K562 (cell line): ENCODE data around the gene COPS4. TPM values are rescaled to one million over a fixed set of nuclear protein-coding genes. Genes with fewer than 3 reads are reported as not detected.
A peak's percentile ranks its signal among the peaks of the same experiment; 100 is the strongest.

Experiments used
- ATAC-seq: fragments of 200-7000 bp; cut with Tn5 transposase; 3 replicates; pipeline ENCODE4 v1.9.1; 2020; ENCODE audit warnings: moderate library complexity
- BruUV-seq: library from RNA; stranded (reverse); fragments of 400-500 nt; replicated peaks from 2 replicates; lab custom pipeline; 2021; lab: Mats Ljungman, UMichigan
- CTCF ChIA-PET: fragments of 300-600 bp; formaldehyde crosslinking; extraction: SDS; loops from one replicate; lab custom pipeline; 2021; ENCODE audit warnings: low intra/inter-chr PET ratio; lab: Yijun Ruan, JAX
- POLR2A ChIA-PET: fragments of 300-600, 350-650 bp; sonication (Branson Sonifier 250); formaldehyde crosslinking; extraction: SDS; loops from one replicate; lab custom pipeline; 2021; ENCODE audit warnings: antibody characterized with exemption, inconsistent platforms; lab: Yijun Ruan, JAX
- DNase-seq, 4 experiments: peaks; one replicate each; pipeline versions ENCODE4 v3.0.0 to v3.0.0-alpha.2; 2011 to 2018; ENCODE audit warnings: low spot score in 3 of 4, mixed read lengths in 3 of 4; ENCODE audit errors: extremely low read depth in 1 of 4
- FAIRE-seq: peaks from 2 replicates; lab custom pipeline; 2011; peaks lifted over from hg19 to GRCh38; lab: Jason Lieb, UNC
- H2AFZ ChIP-seq: 2 replicates; pipeline ENCODE4 v1.6.0; 2011; ENCODE audit warnings: low read depth, low read length, control low read depth, inconsistent platforms
- H3K27ac ChIP-seq: fragments of 200-600 bp; 3 replicates; pipeline ENCODE4 v1.8.0; 2011; ENCODE audit warnings: low read depth, mild to moderate bottlenecking, control low read depth, inconsistent platforms, low read length, moderate library complexity, mixed read lengths; ENCODE audit errors: extremely low read depth
- H3K27me3 ChIP-seq, 2 experiments: fragments of 300-600 bp in 1 of 2; 2 replicates in 1 of 2; 3 replicates in 1 of 2; pipeline versions ENCODE4 v1.6.0 to v1.8.0; 2011; ENCODE audit warnings: inconsistent platforms in 2 of 2, low read length in 2 of 2, mild to moderate bottlenecking in 1 of 2, mixed read lengths in 1 of 2, moderate library complexity in 1 of 2; ENCODE audit not compliant: control insufficient read depth in 2 of 2, insufficient read depth in 2 of 2
- H3K36me3 ChIP-seq: fragments of 300-600 bp; 3 replicates; pipeline ENCODE4 v1.8.0; 2011; ENCODE audit warnings: mild to moderate bottlenecking, low read length, inconsistent platforms; ENCODE audit not compliant: control insufficient read depth, insufficient read depth
- H3K4me1 ChIP-seq, 2 experiments: fragments of 200-600 bp in 1 of 2; replicated peaks in 1 of 2; 2 replicates in 1 of 2; 3 replicates in 1 of 2; pipeline versions ENCODE4 v1.5.1 to v1.8.0; 2011; ENCODE audit warnings: inconsistent platforms in 2 of 2, low read length in 2 of 2, mild to moderate bottlenecking in 1 of 2, mixed read lengths in 1 of 2, moderate library complexity in 1 of 2; ENCODE audit not compliant: control insufficient read depth in 2 of 2, insufficient read depth in 2 of 2
- H3K4me2 ChIP-seq: 2 replicates; pipeline ENCODE4 v1.6.1; 2011; ENCODE audit warnings: low read length, control low read depth, inconsistent platforms, mixed read lengths; ENCODE audit not compliant: insufficient read depth
- H3K4me3 ChIP-seq: fragments of 200-600 bp; sonication (generic), shearing (Covaris generic); 2 replicates; pipeline ENCODE4 v1.5.1; 2016; ENCODE audit warnings: control low read depth, inconsistent platforms
- H3K79me2 ChIP-seq: fragments of 200-600 bp; 3 replicates; pipeline ENCODE4 v1.8.0; 2011; ENCODE audit warnings: low read length, inconsistent platforms; ENCODE audit not compliant: control insufficient read depth, insufficient read depth
- H3K9ac ChIP-seq, 2 experiments: 2 replicates each; pipeline versions ENCODE4 v1.6.0 to v1.6.1; 2011; ENCODE audit warnings: low read depth in 2 of 2, low read length in 2 of 2, control low read depth in 1 of 2, inconsistent platforms in 1 of 2, mild to moderate bottlenecking in 1 of 2, mixed read lengths in 1 of 2; ENCODE audit not compliant: insufficient read depth in 1 of 2
- H3K9me1 ChIP-seq: one replicate; pipeline ENCODE4 v1.6.0; 2011; ENCODE audit warnings: inconsistent platforms, mild to moderate bottlenecking, low read length, moderate library complexity; ENCODE audit not compliant: control insufficient read depth, insufficient read depth
- H3K9me3 ChIP-seq: replicated peaks from 2 replicates; pipeline ENCODE4 v1.5.1; 2011; ENCODE audit warnings: low read depth, low read length, inconsistent platforms; ENCODE audit not compliant: control insufficient read depth, insufficient read depth
- H4K20me1 ChIP-seq: replicated peaks from 2 replicates; pipeline ENCODE4 v1.6.1; 2011; ENCODE audit warnings: low read length, inconsistent platforms, mixed read lengths; ENCODE audit not compliant: control insufficient read depth, insufficient read depth
- CBX1 ChIP-seq: sonication (generic); IDR thresholded peaks from 2 replicates; pipeline ENCODE4 v1.6.1; 2016; ENCODE audit warnings: antibody characterized with exemption, low read depth, mild to moderate bottlenecking
- FOXP4 ChIP-seq: sonication (generic); formaldehyde crosslinking; IDR thresholded peaks from 2 replicates; pipeline ENCODE4 v1.8.0; 2022; ENCODE audit warnings: mild to moderate bottlenecking, missing genetic modification reagents, borderline replicate concordance
- JUND ChIP-seq, 2 experiments: IDR thresholded peaks; 2 replicates in 1 of 2; 3 replicates in 1 of 2; pipeline ENCODE4 v1.6.1; 2011; ENCODE audit warnings: borderline replicate concordance in 2 of 2, low read depth in 2 of 2, low read length in 2 of 2, improper control_type of control experiment in 1 of 2, missing biosample characterization in 1 of 2, missing genetic modification characterization in 1 of 2, missing genetic modification reagents in 1 of 2
- KLF10 ChIP-seq: fragments of 250-450 bp; sonication (Bioruptor Pico); IDR thresholded peaks from 2 replicates; pipeline ENCODE4 v1.6.1; 2021; ENCODE audit warnings: matching md5 sums
- NR2C1 ChIP-seq, 2 experiments: fragments of 450-650 bp; IDR thresholded peaks; 2 replicates each; pipeline ENCODE4 v1.6.1; 2017; ENCODE audit warnings: mild to moderate bottlenecking in 2 of 2, antibody characterized with exemption in 1 of 2, inconsistent platforms in 1 of 2, missing compliant biosample characterization in 1 of 2, missing genetic modification characterization in 1 of 2
- PHTF2 ChIP-seq: fragments of 250-450 bp; sonication (Bioruptor Pico); IDR thresholded peaks from 2 replicates; pipeline ENCODE4 v1.5.0; 2021; ENCODE audit warnings: mild to moderate bottlenecking
- SUPT5H ChIP-seq: fragments of 450-650 bp; IDR thresholded peaks from 2 replicates; pipeline ENCODE4 v1.6.1; 2016
- TCF15 ChIP-seq: fragments of 250-450 bp; sonication (Bioruptor Pico); IDR thresholded peaks from 2 replicates; pipeline ENCODE4 v1.8.0; 2022; ENCODE audit warnings: moderate library complexity, mild to moderate bottlenecking, inconsistent platforms
- ZFX ChIP-seq: sonication (generic); formaldehyde crosslinking; IDR thresholded peaks from 2 replicates; pipeline ENCODE4 v1.8.0; 2022; ENCODE audit warnings: mild to moderate bottlenecking, missing genetic modification reagents, moderate library complexity
- ZNF384 ChIP-seq: IDR thresholded peaks from 2 replicates; pipeline ENCODE4 v1.6.1; 2012; ENCODE audit warnings: low read depth, low read length, improper control_type of control experiment
- ZNF445 ChIP-seq: fragments of 250-450 bp; sonication (Bioruptor Pico); IDR thresholded peaks from 2 replicates; pipeline ENCODE4 v1.4.0; 2020; ENCODE audit warnings: low read depth, mild to moderate bottlenecking, moderate library complexity
- WGBS: fragments of 100-300 bp; shearing (Covaris generic); methylation state at CpG from one replicate; pipeline ENCODE4 v1.1.6; 2016; ENCODE audit warnings: low coverage, mixed read lengths; ENCODE audit not compliant: insufficient coverage; ENCODE audit errors: missing lambda C conversion rate; 5-methylcytosine and 5-hydroxymethylcytosine counted together
- in situ Hi-C: fragments of 300-500 bp; cut with MboI; formaldehyde crosslinking; loops from 4 replicates; pipeline ENCODE4 v1.15.0; 2018; ENCODE audit warnings: inconsistent platforms, mixed read lengths
- intact Hi-C: fragments of 100-400 bp; cut with micrococcal nuclease; formaldehyde crosslinking; loops from 2 replicates; pipeline ENCODE4 v1.14.2; 2022
- polyA plus RNA-seq, 8 experiments: library from polyadenylated mRNA; depleted of rRNA in 4 of 8; stranded (reverse) in 5 of 8; unstranded in 3 of 8; fragments of >200 nt; fragmentation: Nextera tagmentation in 2 of 8; fragmentation: Illumina TruSeq in 1 of 8; extraction: Ambion mirVana in 2 of 8; extraction: Trizol in 1 of 8; gene quantifications; 2 replicates each; pipeline versions ENCODE4 v1.2.1 to v1.2.3, GENCODE V29; 2011 to 2014; ENCODE audit warnings: inconsistent platforms in 1 of 8, missing spikeins in 1 of 8
- total RNA-seq, 7 experiments: library from RNA; depleted of rRNA in 6 of 7; stranded (reverse); fragments of >200 nt in 6 of 7; fragmentation: Illumina TruSeq in 2 of 7; extraction: Trizol in 2 of 7; gene quantifications; 2 replicates each; pipeline versions ENCODE4 v1.2.1 to v1.2.3, GENCODE V29; 2011 to 2021; ENCODE audit warnings: low replicate concordance in 1 of 7
- TF ChIP-seq, protein P1 (sequence below), 2 experiments: fragments of 250-450 bp in 1 of 2; fragments of 450-650 bp in 1 of 2; sonication (Bioruptor Pico) in 1 of 2; IDR thresholded peaks; 2 replicates each; pipeline versions ENCODE4 v1.6.1 to v1.8.0; 2016 to 2021; ENCODE audit warnings: mild to moderate bottlenecking in 2 of 2, moderate library complexity in 2 of 2, missing compliant biosample characterization in 1 of 2, missing genetic modification characterization in 1 of 2

The COPS4 gene
- total and polyA plus RNA-seq, 9 of the 15 experiments (the other 6 are each of a cell fraction or from before 2014, with no cell fraction given): 44.7 to 180 (median 70.9) TPM

DNA sequence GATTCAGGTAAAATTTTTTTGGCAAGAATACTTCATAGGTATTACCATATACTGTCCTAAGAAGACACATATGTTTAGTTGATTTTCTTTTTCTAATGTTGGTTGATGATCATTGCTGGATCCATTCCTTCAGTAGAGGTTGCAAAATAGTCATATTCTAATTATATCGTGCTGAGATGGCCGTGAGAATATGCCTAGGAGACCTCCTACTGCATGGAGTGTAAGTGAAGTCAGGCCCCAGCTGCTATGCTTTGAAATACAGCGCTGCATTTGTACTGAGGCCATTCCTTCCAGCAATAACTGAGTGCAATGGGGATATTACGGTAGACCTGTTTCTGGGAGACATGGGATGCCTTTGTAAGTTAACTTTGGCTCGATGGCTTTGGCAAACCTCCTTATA lies 86.3 kb downstream of the COPS4 start:
- H3K9me3 ChIP-seq: no peaks in the 10 kb centered on the region
- BruUV-seq: no TSS peak
- ChIA-PET POLR2A (no interaction called here), CTCF (no interaction called here)
- H3K9me1 ChIP-seq: no peaks in the 10 kb centered on the region
- H3K79me2 ChIP-seq: no peaks in the 10 kb centered on the region
- no peaks in the 10 kb centered on the region for H3K36me3 ChIP-seq
- H3K9ac ChIP-seq: no peak overlapping the region
- H3K27ac ChIP-seq: no peak overlapping the region
- intact Hi-C loops (no loop called here), in situ Hi-C loops (no loop called here)
- no peaks in the 10 kb centered on the region for H3K4me1 ChIP-seq
- no peaks in the 10 kb centered on the region for H4K20me1 ChIP-seq
- no peak overlapping the region for H3K4me3 ChIP-seq
- DNase-seq (no peak), FAIRE-seq (no peak), ATAC-seq (peak; percentile 28; the same call in 1 of the 3 replicates)
- no peak overlapping the region for H3K4me2 ChIP-seq
- H2AFZ ChIP-seq: no peak overlapping the region
- WGBS: 6% methylated on average over 5 of the region's 5 CpGs
- peaks cover 2 to 9% of the 10 kb centered on the region in 2 experiments; a peak in 1 of 5 replicates for H3K27me3 ChIP-seq
- TF ChIP-seq NR2C1 (IDR thresholded peaks at IDR 0.05) (no peak), NR2C1 (tag; IDR thresholded peaks at IDR 0.05) (no peak), ZFX (CRISPR knock-in tag) (no peak), TCF15 (no peak), PHTF2 (CRISPR knock-in tag) (no peak)

DNA sequence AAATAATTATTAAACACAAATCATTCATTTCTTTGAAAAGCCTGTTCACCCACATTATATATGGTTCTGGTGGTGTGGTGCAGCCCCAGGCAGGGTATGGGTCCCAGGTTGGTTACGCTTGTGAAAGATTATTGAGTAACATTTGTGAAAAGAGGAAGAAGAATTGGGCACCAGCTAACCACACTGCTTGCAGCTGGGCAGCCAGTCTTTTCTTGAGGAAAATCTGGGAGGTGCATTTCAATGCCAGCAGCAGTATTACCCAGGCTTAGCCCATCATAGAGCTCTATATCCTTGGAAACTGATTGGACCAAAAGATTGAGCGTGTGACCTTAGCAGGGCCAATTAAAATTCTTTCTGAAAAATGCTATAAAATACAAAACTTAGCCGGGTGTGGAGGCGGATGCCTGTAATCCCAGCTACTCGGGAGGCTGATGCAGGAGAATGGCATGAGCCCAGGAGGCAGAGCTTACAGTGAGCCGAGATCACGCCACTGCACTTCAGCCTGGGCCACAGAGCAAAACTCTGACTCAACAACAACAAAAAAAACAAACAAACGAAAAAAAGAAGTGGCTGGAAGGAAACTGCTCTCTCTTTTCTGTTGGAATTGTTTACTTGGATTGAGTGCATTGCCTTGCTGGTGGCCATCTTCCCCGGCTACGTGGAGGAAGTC lies 89.3 kb downstream of the COPS4 start:
- Histone ChIP-seq H3K27ac (no peak overlapping the region), H3K4me1 (no peaks in the 10 kb centered on the region), H3K4me3 (no peak overlapping the region), H3K9me1 (no peaks in the 10 kb centered on the region), H3K79me2 (no peaks in the 10 kb centered on the region), H3K4me2 (no peak overlapping the region), H3K9me3 (no peaks in the 10 kb centered on the region), H3K9ac (no peak overlapping the region), H3K36me3 (no peaks in the 10 kb centered on the region), H4K20me1 (no peaks in the 10 kb centered on the region), H3K27me3 (peaks cover 2 to 5% of the 10 kb centered on the region in 2 experiments; a peak in 1 of 5 replicates), H2AFZ (0 out of 2 replicates have a peak overlapping the region, but pooled peaks have one; percentile 28)
- intact Hi-C loops: no loop called here
- 4% methylated on average over 10 of the region's 10 CpGs for WGBS
- FAIRE-seq: no peak
- ATAC-seq: no peak
- DNase-seq: no peak
- CTCF ChIA-PET: no interaction called here
- in situ Hi-C loops: no loop called here
- no TSS peak for BruUV-seq
- POLR2A ChIA-PET: no interaction called here
- TF ChIP-seq ZNF384 (no peak), FOXP4 (CRISPR knock-in tag) (no peak), CBX1 (no peak), SUPT5H (no peak), JUND (IDR thresholded peaks at IDR 0.05; ENCODE audit: borderline replicate concordance, low read depth, low read length) (no peak), JUND (tag; IDR thresholded peaks at IDR 0.05; ENCODE audit: borderline replicate concordance, low read depth, low read length) (no peak), KLF10 (CRISPR knock-in tag) (no peak), ZNF445 (CRISPR knock-in tag) (no peak)
- TF ChIP-seq, protein P1, sequence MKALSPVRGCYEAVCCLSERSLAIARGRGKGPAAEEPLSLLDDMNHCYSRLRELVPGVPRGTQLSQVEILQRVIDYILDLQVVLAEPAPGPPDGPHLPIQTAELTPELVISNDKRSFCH (CRISPR knock-in tag; IDR thresholded peaks at IDR 0.05): no peak
- TF ChIP-seq, protein P1 (tag; IDR thresholded peaks at IDR 0.05): no peak
